ENCODE results near the gene TRIO.
A peak's percentile ranks its signal among the peaks of the same experiment; 100 is the strongest.

TRIO gene

GRCh38 chr5:14276380-14276779 is 133.2 kb downstream of the TRIO start:
- H3K23ac ChIP-seq (ENCODE audit: low read length) = no peak overlapping the region
- peaks cover 14% of the 10 kb centered on the region for H3K79me1 ChIP-seq (ENCODE audit: low read length)
- H3K27me3 ChIP-seq (ENCODE audit: insufficient read depth, low read length, poor library complexity) = no peaks in the 10 kb centered on the region
- H4K5ac ChIP-seq (ENCODE audit: low read length) = no peak overlapping the region
- no peak for DNase-seq
- H3K18ac ChIP-seq (ENCODE audit: low read length) = no peak overlapping the region
- H3K56ac ChIP-seq (ENCODE audit: low read length) = no peak overlapping the region
- H2BK15ac ChIP-seq (replicated peaks; ENCODE audit: low read depth) = no peak overlapping the region
- H3K4me3 ChIP-seq (ENCODE audit: low read length) = no peak overlapping the region
- H3K79me2 ChIP-seq (ENCODE audit: control insufficient read depth, insufficient read depth, low read length) = peaks cover 35% of the 10 kb centered on the region
- H2BK5ac ChIP-seq (ENCODE audit: low read length) = no peak overlapping the region
- no peaks in the 10 kb centered on the region for H3K36me3 ChIP-seq (ENCODE audit: control insufficient read depth, insufficient read depth, low read length)
- peaks cover 3% of the 10 kb centered on the region for H3K4me1 ChIP-seq (ENCODE audit: control insufficient read depth, low read depth, low read length)
- no peak overlapping the region for H4K8ac ChIP-seq (ENCODE audit: low read depth, low read length)
- no peak overlapping the region for H3K4me2 ChIP-seq (ENCODE audit: low read length)
- H3K27ac ChIP-seq (ENCODE audit: low read depth, low read length) = no peak overlapping the region
- no peak overlapping the region for H3K4ac ChIP-seq (ENCODE audit: low read depth, low read length)
- H3K9ac ChIP-seq (ENCODE audit: low read length) = no peak overlapping the region
- WGBS (ENCODE audit: extremely low coverage, insufficient coverage, low lambda C conversion rate) = no CpG with 5 or more reads among the region's 9 CpGs
- H2BK120ac ChIP-seq (ENCODE audit: low read depth, low read length) = no peak overlapping the region
- H2AK5ac ChIP-seq (ENCODE audit: low read length) = no peak overlapping the region

- Histone ChIP-seq H3K79me2 (ENCODE audit: control insufficient read depth, insufficient read depth, low read length) (peaks cover 39% of the 10 kb centered on the region), H3K23ac (ENCODE audit: low read length) (no peak overlapping the region), H2BK120ac (ENCODE audit: low read depth, low read length) (no peak overlapping the region), H2BK5ac (ENCODE audit: low read length) (no peak overlapping the region), H4K5ac (ENCODE audit: low read length) (no peak overlapping the region), H3K56ac (ENCODE audit: low read length) (peak overlapping the region; percentile 19), H3K79me1 (ENCODE audit: low read length) (peaks cover 16% of the 10 kb centered on the region), H3K27ac (ENCODE audit: low read depth, low read length) (no peak overlapping the region), H3K4ac (ENCODE audit: low read depth, low read length) (no peak overlapping the region), H3K4me2 (ENCODE audit: low read length) (no peak overlapping the region), H3K4me1 (ENCODE audit: control insufficient read depth, low read depth, low read length) (peaks cover 3% of the 10 kb centered on the region), H3K9ac (ENCODE audit: low read length) (no peak overlapping the region), H3K4me3 (ENCODE audit: low read length) (no peak overlapping the region), H3K18ac (ENCODE audit: low read length) (no peak overlapping the region), H3K27me3 (ENCODE audit: insufficient read depth, low read length, poor library complexity) (no peaks in the 10 kb centered on the region), H2AK5ac (ENCODE audit: low read length) (no peak overlapping the region), H3K36me3 (ENCODE audit: control insufficient read depth, insufficient read depth, low read length) (no peaks in the 10 kb centered on the region), H2BK15ac (replicated peaks; ENCODE audit: low read depth) (no peak overlapping the region), H4K8ac (ENCODE audit: low read depth, low read length) (no peak overlapping the region)
- WGBS (ENCODE audit: extremely low coverage, insufficient coverage, low lambda C conversion rate) = no CpG with 5 or more reads among the region's 9 CpGs
- DNase-seq = no peak
Observed at GRCh38 chr5:14277385-14278320, 134.5 kb downstream of the TRIO start.

DNA sequence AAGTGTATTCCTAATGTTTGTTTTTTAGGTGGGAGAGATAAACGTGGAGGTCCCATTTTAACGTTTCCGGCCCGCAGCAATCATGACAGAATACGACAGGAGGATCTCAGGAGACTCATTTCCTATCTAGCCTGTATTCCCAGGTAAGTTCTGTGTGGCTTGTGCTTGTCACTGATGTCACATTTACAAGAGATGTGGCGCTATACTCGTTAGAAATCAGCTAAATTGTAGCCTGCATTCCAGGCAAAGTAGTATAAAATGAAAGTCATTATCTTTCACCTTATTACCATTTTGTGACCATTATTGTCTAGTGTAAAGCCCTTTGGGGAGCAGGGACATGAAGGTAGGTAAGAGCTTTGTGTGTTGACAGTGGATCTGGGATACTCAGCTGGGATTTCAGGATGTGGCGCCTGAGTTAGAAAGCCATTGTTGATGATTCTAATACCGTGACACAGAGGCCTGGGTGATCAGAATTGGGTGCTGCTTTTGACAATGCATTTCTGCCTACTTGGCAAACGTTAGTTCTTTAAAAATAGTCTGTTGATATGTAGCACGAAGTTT is 137.2 kb downstream of the TRIO start:
- no peak overlapping the region for H3K23ac ChIP-seq (ENCODE audit: low read length)
- H3K79me1 ChIP-seq (ENCODE audit: low read length) = peaks cover 16% of the 10 kb centered on the region
- no peak overlapping the region for H3K4me3 ChIP-seq (ENCODE audit: low read length)
- H3K4me1 ChIP-seq (ENCODE audit: control insufficient read depth, low read depth, low read length) = no peaks in the 10 kb centered on the region
- DNase-seq = no peak
- no peak overlapping the region for H3K4ac ChIP-seq (ENCODE audit: low read depth, low read length)
- H3K79me2 ChIP-seq (ENCODE audit: control insufficient read depth, insufficient read depth, low read length) = peaks cover 37% of the 10 kb centered on the region
- no peaks in the 10 kb centered on the region for H3K27me3 ChIP-seq (ENCODE audit: insufficient read depth, low read length, poor library complexity)
- H2AK5ac ChIP-seq (ENCODE audit: low read length) = no peak overlapping the region
- no CpG with 5 or more reads among the region's 11 CpGs for WGBS (ENCODE audit: extremely low coverage, insufficient coverage, low lambda C conversion rate)
- no peaks in the 10 kb centered on the region for H3K36me3 ChIP-seq (ENCODE audit: control insufficient read depth, insufficient read depth, low read length)
- H3K27ac ChIP-seq (ENCODE audit: low read depth, low read length) = no peak overlapping the region
- H2BK15ac ChIP-seq (replicated peaks; ENCODE audit: low read depth) = no peak overlapping the region
- no peak overlapping the region for H3K4me2 ChIP-seq (ENCODE audit: low read length)
- no peak overlapping the region for H3K9ac ChIP-seq (ENCODE audit: low read length)
- no peak overlapping the region for H2BK120ac ChIP-seq (ENCODE audit: low read depth, low read length)
- H3K18ac ChIP-seq (ENCODE audit: low read length) = no peak overlapping the region
- H2BK5ac ChIP-seq (ENCODE audit: low read length) = no peak overlapping the region
- H4K5ac ChIP-seq (ENCODE audit: low read length) = no peak overlapping the region
- no peak overlapping the region for H3K56ac ChIP-seq (ENCODE audit: low read length)
- no peak overlapping the region for H4K8ac ChIP-seq (ENCODE audit: low read depth, low read length)

GRCh38 chr5:14281746-14282181 is 138.6 kb downstream of the TRIO start:
- H2BK120ac ChIP-seq (ENCODE audit: low read depth, low read length) = no peak overlapping the region
- H3K23ac ChIP-seq (ENCODE audit: low read length) = no peak overlapping the region
- no peak overlapping the region for H4K8ac ChIP-seq (ENCODE audit: low read depth, low read length)
- peaks cover 23% of the 10 kb centered on the region for H3K79me1 ChIP-seq (ENCODE audit: low read length)
- no peaks in the 10 kb centered on the region for H3K27me3 ChIP-seq (ENCODE audit: insufficient read depth, low read length, poor library complexity)
- no peak overlapping the region for H2BK5ac ChIP-seq (ENCODE audit: low read length)
- H3K4me2 ChIP-seq (ENCODE audit: low read length) = no peak overlapping the region
- no peak overlapping the region for H2AK5ac ChIP-seq (ENCODE audit: low read length)
- H3K4ac ChIP-seq (ENCODE audit: low read depth, low read length) = no peak overlapping the region
- no peak overlapping the region for H3K4me3 ChIP-seq (ENCODE audit: low read length)
- H3K56ac ChIP-seq (ENCODE audit: low read length) = no peak overlapping the region
- no CpG with 5 or more reads among the region's 3 CpGs for WGBS (ENCODE audit: extremely low coverage, insufficient coverage, low lambda C conversion rate)
- H3K4me1 ChIP-seq (ENCODE audit: control insufficient read depth, low read depth, low read length) = no peaks in the 10 kb centered on the region
- no peak overlapping the region for H3K9ac ChIP-seq (ENCODE audit: low read length)
- H2BK15ac ChIP-seq (replicated peaks; ENCODE audit: low read depth) = no peak overlapping the region
- no peak overlapping the region for H4K5ac ChIP-seq (ENCODE audit: low read length)
- no peaks in the 10 kb centered on the region for H3K36me3 ChIP-seq (ENCODE audit: control insufficient read depth, insufficient read depth, low read length)
- no peak overlapping the region for H3K27ac ChIP-seq (ENCODE audit: low read depth, low read length)
- no peak overlapping the region for H3K18ac ChIP-seq (ENCODE audit: low read length)
- H3K79me2 ChIP-seq (ENCODE audit: control insufficient read depth, insufficient read depth, low read length) = peaks cover 32% of the 10 kb centered on the region
- DNase-seq = no peak

DNA sequence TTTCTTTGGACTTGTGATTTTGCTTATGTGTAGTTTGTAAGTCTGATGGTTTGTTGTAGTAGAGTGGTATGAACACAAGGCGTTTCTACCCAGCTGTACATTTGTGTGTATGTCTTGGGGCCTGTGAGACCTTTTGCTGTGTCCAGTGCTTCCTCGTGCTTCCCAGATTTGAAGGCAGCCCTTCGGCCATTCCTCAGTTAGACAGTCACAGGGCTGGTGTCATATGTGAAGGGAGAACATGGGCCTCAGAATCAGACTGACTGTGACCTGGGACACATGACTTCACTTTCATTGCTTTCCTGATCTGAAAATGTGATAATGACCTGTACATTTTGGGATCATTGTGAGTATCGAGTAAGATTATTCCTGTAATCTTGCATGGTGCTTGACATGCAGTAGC is 140.0 kb downstream of the TRIO start:
- H2AK5ac ChIP-seq (ENCODE audit: low read length) = no peak overlapping the region
- H2BK15ac ChIP-seq (replicated peaks; ENCODE audit: low read depth) = no peak overlapping the region
- H3K4ac ChIP-seq (ENCODE audit: low read depth, low read length) = no peak overlapping the region
- H3K56ac ChIP-seq (ENCODE audit: low read length) = no peak overlapping the region
- no peak overlapping the region for H3K23ac ChIP-seq (ENCODE audit: low read length)
- H3K36me3 ChIP-seq (ENCODE audit: control insufficient read depth, insufficient read depth, low read length) = no peaks in the 10 kb centered on the region
- H3K4me1 ChIP-seq (ENCODE audit: control insufficient read depth, low read depth, low read length) = no peaks in the 10 kb centered on the region
- peaks cover 23% of the 10 kb centered on the region for H3K79me2 ChIP-seq (ENCODE audit: control insufficient read depth, insufficient read depth, low read length)
- H4K8ac ChIP-seq (ENCODE audit: low read depth, low read length) = no peak overlapping the region
- H3K4me3 ChIP-seq (ENCODE audit: low read length) = no peak overlapping the region
- H2BK5ac ChIP-seq (ENCODE audit: low read length) = no peak overlapping the region
- no peak overlapping the region for H3K4me2 ChIP-seq (ENCODE audit: low read length)
- no peak overlapping the region for H2BK120ac ChIP-seq (ENCODE audit: low read depth, low read length)
- DNase-seq = no peak
- WGBS (ENCODE audit: extremely low coverage, insufficient coverage, low lambda C conversion rate) = no CpG with 5 or more reads among the region's 4 CpGs
- no peak overlapping the region for H3K18ac ChIP-seq (ENCODE audit: low read length)
- no peak overlapping the region for H3K27ac ChIP-seq (ENCODE audit: low read depth, low read length)
- H3K9ac ChIP-seq (ENCODE audit: low read length) = no peak overlapping the region
- no peaks in the 10 kb centered on the region for H3K27me3 ChIP-seq (ENCODE audit: insufficient read depth, low read length, poor library complexity)
- peaks cover 23% of the 10 kb centered on the region for H3K79me1 ChIP-seq (ENCODE audit: low read length)
- H4K5ac ChIP-seq (ENCODE audit: low read length) = no peak overlapping the region
